Panc1 (cell line): ENCODE measurements around the gene NPPA. TPM values are rescaled to one million over a fixed set of nuclear protein-coding genes. Genes with fewer than 3 reads are reported as not detected.
"Not testable (repeated sequence)": the region's sequence is repeated elsewhere in the genome, so short reads cannot be mapped to it uniquely, and the experiment has no call there.

Experiments
- ATAC-seq: fragments of 200-7000 bp; cut with Tn5 transposase; 2 replicates; pipeline ENCODE4 v1.9.1; 2020; ENCODE audit warnings: mild to moderate bottlenecking, moderate library complexity
- Bru-seq: library from RNA; stranded (reverse); fragments of 400-500 nt; gene quantifications from one replicate; lab custom pipeline; 2021; lab: Mats Ljungman, UMichigan
- BruChase-seq, 2 experiments: library from RNA; stranded (reverse); fragments of 400-500 nt; gene quantifications; one replicate each; lab custom pipeline; 2021; lab: Mats Ljungman, UMichigan
- BruUV-seq: library from RNA; stranded (reverse); fragments of 400-500 nt; replicated peaks from 2 replicates; lab custom pipeline; 2021; lab: Mats Ljungman, UMichigan
- CTCF ChIA-PET: fragments of 300-600 bp; sonication (Branson Sonifier 250); formaldehyde crosslinking; loops from one replicate; lab custom pipeline; 2022; ENCODE audit warnings: antibody characterized with exemption; lab: Charles Lee
- POLR2A ChIA-PET: fragments of 300-600 bp; sonication (Branson Sonifier 250); formaldehyde crosslinking; loops from one replicate; lab custom pipeline; 2022; ENCODE audit warnings: antibody characterized with exemption; lab: Charles Lee
- DNase-seq: peaks from one replicate; pipeline ENCODE4 v3.0.0-alpha.2; 2010; ENCODE audit warnings: low read depth, low spot score
- H3K27ac ChIP-seq: 2 replicates; pipeline ENCODE4 v1.5.1; 2011; ENCODE audit warnings: mild to moderate bottlenecking, low read length, inconsistent platforms
- H3K27me3 ChIP-seq: fragments of 200-500 bp; sonication (Bioruptor generic); 2 replicates; pipeline ENCODE4 v1.6.0; 2014; ENCODE audit warnings: low read length, inconsistent platforms; ENCODE audit not compliant: control insufficient read depth, insufficient read depth
- H3K36me3 ChIP-seq: fragments of 200-500 bp; sonication (Bioruptor generic); 2 replicates; pipeline ENCODE4 v1.5.1; 2014; ENCODE audit warnings: inconsistent platforms, mild to moderate bottlenecking, low read length, moderate library complexity; ENCODE audit not compliant: control insufficient read depth, insufficient read depth
- H3K4me1 ChIP-seq: 2 replicates; pipeline ENCODE4 v1.5.1; 2011; ENCODE audit warnings: inconsistent platforms, mild to moderate bottlenecking, low read length, moderate library complexity; ENCODE audit not compliant: control insufficient read depth, insufficient read depth
- H3K4me3 ChIP-seq, 2 experiments: 2 replicates each; pipeline ENCODE4 v1.5.1; 2011 to 2012; ENCODE audit warnings: low read depth in 2 of 2, low read length in 2 of 2, mild to moderate bottlenecking in 2 of 2, inconsistent platforms in 1 of 2, moderate library complexity in 1 of 2
- H3K9me3 ChIP-seq: fragments of 200-500 bp; sonication (Bioruptor generic); 2 replicates; pipeline ENCODE4 v1.5.1; 2014; ENCODE audit warnings: low read depth, mild to moderate bottlenecking, inconsistent platforms, low read length, moderate library complexity; ENCODE audit not compliant: control insufficient read depth, insufficient read depth
- CTCF ChIP-seq: fragments of 450-650 bp; IDR thresholded peaks from 2 replicates; pipeline ENCODE4 v1.5.1; 2017; ENCODE audit warnings: mild to moderate bottlenecking
- POLR2AphosphoS5 ChIP-seq: IDR thresholded peaks from 2 replicates; pipeline ENCODE4 v1.6.1; 2012; ENCODE audit warnings: mild to moderate bottlenecking, low read depth, low read length, moderate library complexity
- REST ChIP-seq, 2 experiments: IDR thresholded peaks; 2 replicates each; pipeline ENCODE4 v1.6.1; 2011 to 2012; ENCODE audit warnings: low read depth in 2 of 2, control low read depth in 1 of 2, low read length in 1 of 2, mild to moderate bottlenecking in 1 of 2, moderate library complexity in 1 of 2; ENCODE audit not compliant: insufficient read depth in 1 of 2
- SIN3A ChIP-seq: IDR thresholded peaks from 2 replicates; pipeline ENCODE4 v1.6.1; 2012; ENCODE audit warnings: low read depth, mild to moderate bottlenecking, low read length, moderate library complexity, borderline replicate concordance; ENCODE audit not compliant: insufficient read depth
- TCF7L2 ChIP-seq: IDR thresholded peaks from 2 replicates; pipeline ENCODE4 v1.6.1; 2011; ENCODE audit warnings: mild to moderate bottlenecking, low read depth, low read length, inconsistent platforms
- in situ Hi-C: cut with HindIII; loops from 2 replicates; pipeline ENCODE4 v1.10.0; 2016; ENCODE audit warnings: low sequenced_read_pairs, low pct_unique_long_range_greater_than_20kb
- intact Hi-C: fragments of 100-400 bp; cut with micrococcal nuclease; formaldehyde crosslinking; loops from one replicate; pipeline ENCODE4 v1.10.0; 2022; ENCODE audit not compliant: unreplicated experiment
- long read RNA-seq: library from polyadenylated mRNA; unstranded; transcript quantifications from one replicate; pipeline ENCODE4 v2.0.0, GENCODE V29; 2021; ENCODE audit not compliant: unreplicated experiment
- polyA plus RNA-seq: library from polyadenylated mRNA; unstranded; fragments of >200 nt; gene quantifications from one replicate; pipeline ENCODE4 v1.2.1, GENCODE V29; 2012; ENCODE audit warnings: missing spikeins; ENCODE audit not compliant: insufficient read length
- total RNA-seq: library from RNA; stranded (reverse); gene quantifications from one replicate; pipeline ENCODE4 v1.2.1, GENCODE V29; 2021; ENCODE audit not compliant: unreplicated experiment

Gene NPPA
- not detected for total RNA-seq
- polyA plus RNA-seq = not detected
- not detected for Bru-seq, nascent RNA
- not detected for BruChase-seq, experiment 1, labeled RNA remaining after a 2-hour chase
- not detected for BruChase-seq, experiment 2, labeled RNA remaining after a 6-hour chase
- long read RNA-seq, partial matches to known transcripts = 0 of 1 reads
- long read RNA-seq, other reads (novel, unspliced or antisense) = 1 of 1 reads

- CTCF ChIA-PET = no interaction called here
Measured at GRCh38 chr1:11847667-11848372, at the start of gene NPPA. Gene NPPA, minus strand, starts transcription at chr1:11847783. Its CDS starts 99 bp downstream, at chr1:11847684.

GRCh38 chr1:11894501-11894900, 46.9 kb upstream of the NPPA start:
- not testable (repeated sequence) for ATAC-seq

More at GRCh38 chr1:11847667-11848372, at the start of gene NPPA:
- no TSS peak for BruUV-seq
- DNase-seq (no peak), ATAC-seq (no peak)
- no peaks in the 10 kb centered on the region for H3K9me3 ChIP-seq
- H3K4me3 ChIP-seq = no peak within 1 kb of the TSS
- H3K27ac ChIP-seq = no peak within 1 kb of the TSS
- no peak for TF ChIP-seq TCF7L2
- TF ChIP-seq REST (IDR thresholded peaks at IDR 0.05; ENCODE audit: insufficient read depth in 1 of 2, low read depth in 2 of 2, low read length in 1 of 2) = no peak
- no peak for TF ChIP-seq SIN3A
- no peak for TF ChIP-seq CTCF
- TF ChIP-seq POLR2AphosphoS5 = no peak
- H3K27me3 ChIP-seq = no peaks in the 10 kb centered on the region
- POLR2A ChIA-PET = interaction anchor here (1.2 kb wide), 1 partner anchor 39 kb away, joined by 3 read pairs; no protein-coding TSS in a partner anchor
- in situ Hi-C loops = no loop called here
- H3K4me1 ChIP-seq = no peaks in the 10 kb centered on the region
- H3K36me3 ChIP-seq = no peaks in the 10 kb centered on the region
- intact Hi-C loops = no loop called here

GRCh38 chr1:11893907-11894251, 46.3 kb upstream of the NPPA start:
- no TSS peak for BruUV-seq
- in situ Hi-C loops = no loop called here
- Histone ChIP-seq H3K4me3 (no peak overlapping the region), H3K9me3 (no peaks in the 10 kb centered on the region), H3K36me3 (no peaks in the 10 kb centered on the region), H3K27me3 (no peaks in the 10 kb centered on the region), H3K4me1 (no peaks in the 10 kb centered on the region), H3K27ac (no peak overlapping the region)
- POLR2A ChIA-PET = no interaction called here
- ATAC-seq = peak; percentile 90
- peak; percentile 35 for DNase-seq
- TF ChIP-seq SIN3A (no peak), POLR2AphosphoS5 (no peak), REST (IDR thresholded peaks at IDR 0.05; ENCODE audit: insufficient read depth in 1 of 2, low read depth in 2 of 2, low read length in 1 of 2) (peak in 1 of 2 experiments; percentile 72; a peak in 2 of 4 replicates), CTCF (peak; percentile 95)
- intact Hi-C loops = loop anchor here (2.0 kb wide), 1 partner anchor 55 kb away; no protein-coding TSS in a partner anchor
- CTCF ChIA-PET = no interaction called here

More at GRCh38 chr1:11894501-11894900, 46.9 kb upstream of the NPPA start:
- CTCF ChIA-PET, H3K4me1 ChIP-seq, H3K27ac ChIP-seq, BruUV-seq, H3K27me3 ChIP-seq, H3K9me3 ChIP-seq, POLR2A ChIA-PET, in situ Hi-C loops, intact Hi-C loops, DNase-seq, H3K36me3 ChIP-seq, H3K4me3 ChIP-seq: not testable (repeated sequence)
